Superior temporal gyrus (tissue), 1 donor: ENCODE results near the gene CRTC1.

Source experiments
- DNase-seq: peaks from one replicate; pipeline ENCODE4 v3.0.0-alpha.2; 2016; ENCODE audit errors: extremely low spot score

The CRTC1 gene

DNA sequence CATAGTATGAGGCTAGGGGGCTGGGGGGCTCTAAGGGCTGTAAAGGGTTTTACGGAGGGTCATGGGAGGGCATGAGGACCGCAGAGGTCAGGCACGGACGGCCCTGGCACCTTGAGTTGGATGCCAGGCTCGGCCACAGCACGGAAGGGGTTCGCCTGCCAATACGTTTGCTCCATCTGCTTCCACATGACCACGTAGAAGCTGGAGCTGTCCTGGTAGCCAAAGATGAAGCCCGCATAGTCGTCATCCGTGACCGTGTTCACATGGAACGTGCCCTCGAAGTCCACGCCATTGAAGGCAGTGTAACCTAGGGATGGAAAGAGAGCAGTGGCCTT is 101.3 kb downstream of the CRTC1 start:
- no peak for DNase-seq

GRCh38 chr19:18785179-18786124 is 102.0 kb downstream of the CRTC1 start:
- DNase-seq, result no peak

DNA sequence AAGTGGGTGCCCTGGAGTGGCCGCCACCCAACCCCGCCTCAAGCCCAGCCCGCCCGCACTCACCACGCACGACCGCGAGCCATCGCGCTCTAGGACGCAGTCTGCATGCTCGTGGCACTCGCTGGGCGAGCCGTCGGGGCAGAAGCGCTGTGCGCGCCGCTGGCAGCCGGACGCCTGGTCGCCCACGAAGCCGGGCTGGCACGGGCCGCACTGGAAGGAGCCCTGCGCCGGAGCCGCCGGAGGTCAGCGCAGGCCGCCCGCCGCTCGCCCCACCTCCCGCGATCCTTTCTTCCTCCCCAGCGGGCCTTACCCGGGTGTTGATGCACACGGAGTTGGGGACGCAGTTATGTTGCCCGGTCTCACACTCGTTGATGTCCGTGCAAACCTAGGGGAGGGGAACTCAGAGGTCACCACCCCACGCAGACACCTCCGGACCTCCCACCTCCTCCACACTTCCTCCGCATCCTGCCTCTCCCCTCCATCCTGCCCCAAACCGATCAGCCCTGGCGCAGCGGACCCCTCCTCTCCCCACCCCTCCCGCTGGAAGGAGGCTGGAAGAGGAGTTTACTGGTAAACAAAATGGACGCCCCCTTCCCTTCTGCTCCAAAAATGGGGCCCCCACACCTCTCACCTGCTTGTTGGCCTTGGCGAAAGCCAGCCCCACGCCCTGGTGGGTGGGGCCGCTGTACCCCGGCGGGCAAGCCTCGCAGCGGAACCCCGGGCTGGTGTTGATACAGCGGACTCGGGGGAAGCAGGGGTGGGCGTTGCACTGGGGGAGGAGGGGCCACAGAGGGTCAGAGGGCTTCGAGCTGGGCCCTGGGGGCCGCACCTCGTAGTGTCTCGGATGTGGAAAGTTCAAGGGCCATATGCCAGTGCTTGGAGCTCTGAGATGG is 105.3 kb downstream of the CRTC1 start:
- DNase-seq, result no peak

GRCh38 chr19:18789422-18789869 is 106.0 kb downstream of the CRTC1 start:
- DNase-seq, result no peak

- DNase-seq, result no peak
These were observed 106.5 kb downstream of the CRTC1 start for GRCh38 chr19:18789883-18790565.

- no peak for DNase-seq
These were observed 107.3 kb downstream of the CRTC1 start, which contains the start of gene COMP for GRCh38 chr19:18790566-18791314. Gene COMP, minus strand, starts transcription at chr19:18791305. Its CDS starts 36 bp downstream, at chr19:18791269.

- no peak for DNase-seq
These were observed 107.8 kb downstream of the CRTC1 start for GRCh38 chr19:18791315-18791678.

GRCh38 chr19:18792661-18793060 is 109.2 kb downstream of the CRTC1 start:
- DNase-seq, result no peak

- no peak for DNase-seq
These were observed 109.9 kb downstream of the CRTC1 start for GRCh38 chr19:18793144-18794028.

DNA sequence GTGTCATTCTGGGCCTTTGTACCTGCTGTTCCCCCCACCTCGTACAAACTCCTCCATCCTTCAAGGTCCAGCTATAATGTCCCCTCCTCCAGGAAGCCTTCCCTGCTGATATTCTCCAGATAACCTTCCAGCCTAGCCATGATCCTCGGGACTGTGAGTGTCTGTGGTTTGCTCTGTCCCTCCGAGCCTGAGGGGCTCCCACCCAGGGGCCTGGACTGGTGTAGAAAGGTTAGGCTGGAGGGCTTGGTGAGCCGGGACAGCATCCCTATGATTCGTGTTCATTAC is 110.5 kb downstream of the CRTC1 start:
- DNase-seq, result no peak

DNA sequence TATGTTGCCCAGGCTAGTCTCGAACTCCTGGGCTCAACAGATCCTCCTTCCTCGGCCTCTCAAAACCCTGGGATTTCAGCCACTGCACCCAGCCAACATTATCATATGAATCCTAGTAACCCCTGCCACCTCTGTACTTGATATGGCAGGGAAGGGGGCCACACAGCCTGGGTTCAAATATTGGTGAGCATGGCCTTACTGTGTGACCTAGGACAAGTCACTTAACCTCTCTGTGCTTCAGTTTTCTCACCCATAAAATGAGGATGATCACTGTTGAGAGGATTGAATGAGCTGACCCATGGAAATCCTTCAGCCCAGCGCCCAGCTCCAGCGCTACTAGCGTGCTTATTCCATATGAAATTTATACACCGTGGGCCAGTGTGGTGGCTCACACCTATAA is 111.2 kb downstream of the CRTC1 start:
- no peak for DNase-seq

DNA sequence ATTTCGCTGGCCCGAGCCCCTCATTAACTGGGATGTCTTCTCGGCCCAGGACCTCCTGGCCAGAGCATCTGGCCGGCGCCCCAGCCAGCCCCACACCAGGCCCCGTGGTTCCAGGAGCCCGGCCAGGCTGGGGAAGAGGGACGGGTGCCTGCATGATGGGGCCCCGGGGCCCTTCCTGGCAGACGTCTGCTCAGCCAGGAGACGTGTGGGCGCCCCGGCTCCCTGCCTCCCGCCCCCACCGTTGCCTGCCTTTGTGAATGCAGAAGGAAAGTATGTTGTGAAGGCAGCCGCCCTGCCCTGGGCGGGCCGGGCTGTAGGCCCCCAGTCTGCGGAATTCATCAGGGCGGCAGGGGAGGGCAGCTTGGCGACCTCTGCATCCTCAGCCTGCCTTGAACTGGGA is 112.1 kb downstream of the CRTC1 start:
- no peak for DNase-seq

DNA sequence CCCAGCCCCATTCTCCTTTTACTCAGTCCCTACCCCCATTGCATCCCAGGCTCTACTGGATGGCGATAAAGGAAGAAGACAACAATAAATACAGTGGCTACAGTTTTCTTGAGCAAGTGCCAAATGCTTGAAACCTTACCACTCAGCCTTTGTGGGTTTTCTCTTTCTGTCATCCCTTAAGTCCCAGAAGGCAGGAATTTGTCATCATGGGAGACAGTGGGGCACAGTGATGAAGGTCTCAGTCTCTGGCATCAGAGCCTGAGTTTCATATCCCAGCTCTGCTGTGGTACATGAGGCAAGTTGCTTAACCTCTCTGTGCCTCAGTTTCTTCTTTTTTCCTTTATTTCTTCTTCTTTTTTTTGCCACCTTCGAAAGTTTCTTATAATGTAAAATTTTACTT is 112.8 kb downstream of the CRTC1 start:
- no peak for DNase-seq

GRCh38 chr19:18798384-18799352 is 115.2 kb downstream of the CRTC1 start:
- DNase-seq, result no peak

DNA sequence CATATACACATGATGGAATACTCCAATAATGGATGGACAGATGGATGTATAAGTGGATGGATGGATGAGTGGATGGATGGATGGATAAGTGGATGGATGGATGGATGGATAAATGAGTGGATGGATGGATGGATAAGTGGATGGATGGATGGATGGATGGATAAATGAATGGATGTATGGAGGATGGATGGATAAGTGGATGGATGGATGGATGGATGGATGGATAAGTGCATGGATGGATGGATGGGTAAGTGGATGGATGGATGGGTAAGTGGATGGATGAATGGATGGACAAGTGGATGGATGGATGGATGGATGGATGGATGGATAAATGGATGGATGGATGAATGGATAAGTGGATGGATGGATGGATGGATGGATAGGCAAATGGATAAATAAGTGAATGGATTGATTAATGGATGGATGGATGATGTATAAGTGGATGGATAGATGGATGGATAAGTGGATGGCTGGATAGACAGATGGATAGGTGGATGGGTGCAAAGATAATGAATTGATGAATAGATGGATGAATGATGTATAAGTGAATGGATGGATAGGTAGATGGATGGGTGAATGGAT is 116.0 kb downstream of the CRTC1 start:
- no peak for DNase-seq

DNA sequence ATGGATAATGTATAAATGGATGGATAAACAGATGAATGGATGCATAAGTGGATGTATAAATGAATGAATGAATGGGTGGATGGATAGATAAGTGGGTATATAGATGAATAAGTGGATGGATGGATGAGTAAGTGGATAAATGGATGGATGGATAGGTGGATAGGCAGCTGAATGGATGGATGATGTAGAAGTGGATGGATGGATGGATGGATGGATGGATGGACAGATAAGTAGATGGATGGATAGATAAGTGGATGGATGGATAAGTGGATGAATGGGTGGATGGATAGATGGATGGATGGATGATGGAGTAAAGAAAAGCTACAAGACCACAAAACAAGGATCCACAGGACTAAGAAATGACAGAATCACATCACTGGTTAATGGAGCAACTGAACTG is 116.6 kb downstream of the CRTC1 start:
- DNase-seq, result no peak

DNA sequence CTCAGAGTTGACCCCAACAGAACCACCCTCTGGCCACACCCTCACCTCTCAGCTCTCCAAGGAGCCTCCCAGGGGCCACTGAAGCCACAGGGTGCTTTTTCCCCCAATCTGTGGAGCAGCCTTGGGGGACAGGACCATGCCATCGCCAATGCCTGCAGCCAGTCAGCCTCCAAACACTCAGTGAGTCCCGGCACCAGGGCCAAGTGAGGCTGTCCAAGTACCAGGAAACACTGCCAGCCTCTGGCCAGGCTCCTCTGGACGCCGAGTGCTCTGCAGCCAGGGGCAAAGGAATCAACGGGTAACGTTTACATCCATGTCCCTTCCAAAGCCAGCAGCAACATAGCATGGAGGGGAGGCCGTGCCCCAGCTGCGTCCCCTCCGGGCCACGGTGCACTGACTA is 117.2 kb downstream of the CRTC1 start:
- no peak for DNase-seq

DNA sequence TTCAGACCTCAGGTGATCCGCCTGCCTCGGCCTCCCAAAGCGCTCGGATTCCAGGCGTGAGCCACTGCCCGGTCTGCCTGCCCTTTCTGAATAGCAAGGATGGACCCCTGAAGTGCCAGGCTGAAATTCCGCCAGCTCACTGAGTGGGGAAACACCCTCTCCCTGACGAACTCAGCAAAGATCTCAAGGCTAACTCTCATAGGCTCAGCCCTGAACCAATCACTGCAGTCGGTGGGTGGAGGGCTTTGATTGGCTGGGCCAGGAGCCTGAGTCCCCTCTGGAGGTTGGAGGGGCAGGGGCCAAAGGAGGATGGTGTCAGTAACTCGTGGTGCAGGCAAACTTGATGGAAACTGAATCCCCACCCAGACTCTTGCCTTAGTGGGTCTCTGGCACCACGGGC is 118.9 kb downstream of the CRTC1 start:
- DNase-seq, result no peak

- DNase-seq, result no peak
These were observed 120.2 kb downstream of the CRTC1 start for GRCh38 chr19:18803550-18804138.
